ENCODE data around the gene ZSCAN16. TPM values are rescaled to one million over a fixed set of nuclear protein-coding genes. Genes with fewer than 3 reads are reported as not detected.

ZSCAN16 gene
- total and polyA plus RNA-seq, 10 of the 15 experiments (the other 5 are each of a cell fraction or from before 2014, with no cell fraction given): 4.6 to 13.8 (median 10.3) TPM

DNA sequence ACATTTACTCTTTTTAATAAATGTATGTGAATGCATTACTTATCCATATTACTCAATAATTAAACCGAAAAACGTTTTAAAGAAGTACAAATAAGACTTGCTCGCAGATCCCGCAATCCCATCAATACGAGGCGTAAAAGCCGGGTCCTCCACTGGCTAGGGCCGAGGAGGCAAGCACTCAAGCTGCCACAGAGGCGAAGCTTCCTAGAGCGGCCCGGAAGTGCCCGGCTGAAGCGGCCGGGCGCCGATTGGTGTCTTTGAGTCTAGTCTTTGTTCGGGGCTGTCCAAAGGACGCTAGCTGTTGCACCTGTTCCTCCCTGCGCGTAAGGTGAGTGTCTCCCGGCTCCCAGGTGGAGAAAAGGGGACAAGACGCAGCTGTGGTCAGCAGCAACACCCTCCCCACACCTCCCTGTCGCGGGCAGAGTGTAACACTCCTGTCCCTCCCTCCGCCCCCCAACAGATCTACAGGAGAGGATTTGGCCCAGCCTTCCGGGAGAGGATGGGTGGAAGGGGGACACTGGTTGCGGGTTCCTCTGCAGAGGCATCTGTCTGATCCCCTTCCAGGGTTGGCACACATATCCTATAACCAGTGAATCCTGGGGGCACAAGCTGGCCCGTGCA is at the start of gene ZSCAN16 (continued):
- TF ChIP-seq, protein P1, sequence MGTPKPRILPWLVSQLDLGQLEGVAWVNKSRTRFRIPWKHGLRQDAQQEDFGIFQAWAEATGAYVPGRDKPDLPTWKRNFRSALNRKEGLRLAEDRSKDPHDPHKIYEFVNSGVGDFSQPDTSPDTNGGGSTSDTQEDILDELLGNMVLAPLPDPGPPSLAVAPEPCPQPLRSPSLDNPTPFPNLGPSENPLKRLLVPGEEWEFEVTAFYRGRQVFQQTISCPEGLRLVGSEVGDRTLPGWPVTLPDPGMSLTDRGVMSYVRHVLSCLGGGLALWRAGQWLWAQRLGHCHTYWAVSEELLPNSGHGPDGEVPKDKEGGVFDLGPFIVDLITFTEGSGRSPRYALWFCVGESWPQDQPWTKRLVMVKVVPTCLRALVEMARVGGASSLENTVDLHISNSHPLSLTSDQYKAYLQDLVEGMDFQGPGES (IDR thresholded peaks at IDR 0.05): no peak
- TF ChIP-seq ASH2L (IDR thresholded peaks at IDR 0.05; ENCODE audit: borderline replicate concordance, low read depth): 0 out of 2 replicates have a peak, but pooled peaks have one; percentile 43
- TF ChIP-seq ZNF274 (IDR thresholded peaks at IDR 0.05; ENCODE audit: insufficient read depth, insufficient read length): no peak
- peak; percentile 65 for TF ChIP-seq IKZF1 (conservative IDR thresholded peaks at IDR 0.05)
- no peak for TF ChIP-seq ATF7 (IDR thresholded peaks at IDR 0.05; ENCODE audit: low read depth)
- no peak for TF ChIP-seq ETV6 (conservative IDR thresholded peaks at IDR 0.05 in 1 of 2, IDR thresholded peaks at IDR 0.05 in 1 of 2; ENCODE audit: borderline replicate concordance in 1 of 2, low read depth in 1 of 2)
- TF ChIP-seq NFYB (IDR thresholded peaks at IDR 0.05; ENCODE audit: insufficient read depth, low read depth, low read length): peak; percentile 70
- TF ChIP-seq, protein P2, sequence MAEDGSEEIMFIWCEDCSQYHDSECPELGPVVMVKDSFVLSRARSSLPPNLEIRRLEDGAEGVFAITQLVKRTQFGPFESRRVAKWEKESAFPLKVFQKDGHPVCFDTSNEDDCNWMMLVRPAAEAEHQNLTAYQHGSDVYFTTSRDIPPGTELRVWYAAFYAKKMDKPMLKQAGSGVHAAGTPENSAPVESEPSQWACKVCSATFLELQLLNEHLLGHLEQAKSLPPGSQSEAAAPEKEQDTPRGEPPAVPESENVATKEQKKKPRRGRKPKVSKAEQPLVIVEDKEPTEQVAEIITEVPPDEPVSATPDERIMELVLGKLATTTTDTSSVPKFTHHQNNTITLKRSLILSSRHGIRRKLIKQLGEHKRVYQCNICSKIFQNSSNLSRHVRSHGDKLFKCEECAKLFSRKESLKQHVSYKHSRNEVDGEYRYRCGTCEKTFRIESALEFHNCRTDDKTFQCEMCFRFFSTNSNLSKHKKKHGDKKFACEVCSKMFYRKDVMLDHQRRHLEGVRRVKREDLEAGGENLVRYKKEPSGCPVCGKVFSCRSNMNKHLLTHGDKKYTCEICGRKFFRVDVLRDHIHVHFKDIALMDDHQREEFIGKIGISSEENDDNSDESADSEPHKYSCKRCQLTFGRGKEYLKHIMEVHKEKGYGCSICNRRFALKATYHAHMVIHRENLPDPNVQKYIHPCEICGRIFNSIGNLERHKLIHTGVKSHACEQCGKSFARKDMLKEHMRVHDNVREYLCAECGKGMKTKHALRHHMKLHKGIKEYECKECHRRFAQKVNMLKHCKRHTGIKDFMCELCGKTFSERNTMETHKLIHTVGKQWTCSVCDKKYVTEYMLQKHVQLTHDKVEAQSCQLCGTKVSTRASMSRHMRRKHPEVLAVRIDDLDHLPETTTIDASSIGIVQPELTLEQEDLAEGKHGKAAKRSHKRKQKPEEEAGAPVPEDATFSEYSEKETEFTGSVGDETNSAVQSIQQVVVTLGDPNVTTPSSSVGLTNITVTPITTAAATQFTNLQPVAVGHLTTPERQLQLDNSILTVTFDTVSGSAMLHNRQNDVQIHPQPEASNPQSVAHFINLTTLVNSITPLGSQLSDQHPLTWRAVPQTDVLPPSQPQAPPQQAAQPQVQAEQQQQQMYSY (CRISPR knock-in tag; IDR thresholded peaks at IDR 0.05): no peak
- TF ChIP-seq RELA (IDR thresholded peaks at IDR 0.05; ENCODE audit: borderline replicate concordance, partially characterized antibody): peak; percentile 15
- TF ChIP-seq SRF (IDR thresholded peaks at IDR 0.05; ENCODE audit: low read depth in 2 of 2, low read length in 2 of 2): no peak
- no peak for TF ChIP-seq BRCA1 (IDR thresholded peaks at IDR 0.05; ENCODE audit: low read depth, low read length)
- no peak for TF ChIP-seq FOXM1 (IDR thresholded peaks at IDR 0.05; ENCODE audit: low read depth, low read length)
- no peak; the same call in 1 of the 2 replicates for TF ChIP-seq RBBP5 (conservative IDR thresholded peaks at IDR 0.05)
- 0 out of 3 replicates have a peak, but pooled peaks of 1 of the 2 experiments have one; percentile 12 for TF ChIP-seq EGR1 (IDR thresholded peaks at IDR 0.05; ENCODE audit: borderline replicate concordance in 1 of 2, low read depth in 2 of 2, low read length in 2 of 2)
- 0 out of 2 replicates have a peak, but pooled peaks have one; percentile 59 for TF ChIP-seq YY1 (IDR thresholded peaks at IDR 0.05; ENCODE audit: low read depth, low read length)
- no peak for TF ChIP-seq HDAC6 (IDR thresholded peaks at IDR 0.05; ENCODE audit: unreplicated experiment)
- TF ChIP-seq, protein P3, sequence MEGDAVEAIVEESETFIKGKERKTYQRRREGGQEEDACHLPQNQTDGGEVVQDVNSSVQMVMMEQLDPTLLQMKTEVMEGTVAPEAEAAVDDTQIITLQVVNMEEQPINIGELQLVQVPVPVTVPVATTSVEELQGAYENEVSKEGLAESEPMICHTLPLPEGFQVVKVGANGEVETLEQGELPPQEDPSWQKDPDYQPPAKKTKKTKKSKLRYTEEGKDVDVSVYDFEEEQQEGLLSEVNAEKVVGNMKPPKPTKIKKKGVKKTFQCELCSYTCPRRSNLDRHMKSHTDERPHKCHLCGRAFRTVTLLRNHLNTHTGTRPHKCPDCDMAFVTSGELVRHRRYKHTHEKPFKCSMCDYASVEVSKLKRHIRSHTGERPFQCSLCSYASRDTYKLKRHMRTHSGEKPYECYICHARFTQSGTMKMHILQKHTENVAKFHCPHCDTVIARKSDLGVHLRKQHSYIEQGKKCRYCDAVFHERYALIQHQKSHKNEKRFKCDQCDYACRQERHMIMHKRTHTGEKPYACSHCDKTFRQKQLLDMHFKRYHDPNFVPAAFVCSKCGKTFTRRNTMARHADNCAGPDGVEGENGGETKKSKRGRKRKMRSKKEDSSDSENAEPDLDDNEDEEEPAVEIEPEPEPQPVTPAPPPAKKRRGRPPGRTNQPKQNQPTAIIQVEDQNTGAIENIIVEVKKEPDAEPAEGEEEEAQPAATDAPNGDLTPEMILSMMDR (IDR thresholded peaks at IDR 0.05 in 2 of 3, conservative IDR thresholded peaks at IDR 0.05 in 1 of 3; ENCODE audit: control insufficient read depth in 2 of 3, extremely low read depth in 1 of 3, insufficient read depth in 1 of 3, low read depth in 3 of 3, low read length in 3 of 3): no peak
- TF ChIP-seq MTA2 (IDR thresholded peaks at IDR 0.05; ENCODE audit: low read depth): no peak
- no peak for TF ChIP-seq ZSCAN29 (IDR thresholded peaks at IDR 0.05)
- no peak for TF ChIP-seq RCOR1 (conservative IDR thresholded peaks at IDR 0.05; ENCODE audit: low read depth, low read length)
- no peak for TF ChIP-seq BCL11A (IDR thresholded peaks at IDR 0.05; ENCODE audit: low read depth, low read length)
- TF ChIP-seq RB1 (IDR thresholded peaks at IDR 0.05; ENCODE audit: borderline replicate concordance): no peak
- TF ChIP-seq EP300 (IDR thresholded peaks at IDR 0.05; ENCODE audit: borderline replicate concordance in 1 of 2, control insufficient read depth in 1 of 2, low read depth in 2 of 2, low read length in 2 of 2): no peak
- no peak for TF ChIP-seq NR2C2 (IDR thresholded peaks at IDR 0.05; ENCODE audit: borderline replicate concordance, control insufficient read depth, insufficient read length, low read depth)

All from GM12878 (cell line).